HepG2 (cell line): ENCODE data around the gene EEF1AKMT4. TPM values are rescaled to one million over a fixed set of nuclear protein-coding genes. Genes with fewer than 3 reads are reported as not detected.

Experiments
- CCAR2 ChIP-seq: fragments of 200-400 bp; formaldehyde crosslinking; optimal IDR thresholded peaks from 2 replicates; pipeline ENCODE3; 2018; ENCODE audit warnings: low read depth, mild to moderate bottlenecking, low read length, moderate library complexity
- HNRNPLL ChIP-seq: fragments of 200-400 bp; formaldehyde crosslinking; IDR thresholded peaks from 2 replicates; pipeline ENCODE4 v1.6.1; 2017; ENCODE audit warnings: mild to moderate bottlenecking, low read depth, low read length; ENCODE audit not compliant: poor library complexity, severe bottlenecking
- NR2C2 ChIP-seq: sonication (generic); formaldehyde crosslinking; IDR thresholded peaks from 2 replicates; pipeline ENCODE4 v1.4.0; 2020; ENCODE audit warnings: missing genetic modification reagents, mild to moderate bottlenecking, moderate library complexity, borderline replicate concordance
- PAX8 ChIP-seq: sonication (generic); formaldehyde crosslinking; IDR thresholded peaks from 2 replicates; pipeline ENCODE4 v1.8.0; 2022; ENCODE audit warnings: mild to moderate bottlenecking, missing genetic modification reagents, borderline replicate concordance
- SATB2 ChIP-seq: sonication (generic); formaldehyde crosslinking; IDR thresholded peaks from 2 replicates; pipeline ENCODE4 v1.5.0; 2020; ENCODE audit warnings: missing genetic modification reagents
- SRY ChIP-seq: sonication (generic); formaldehyde crosslinking; IDR thresholded peaks from 2 replicates; pipeline ENCODE4 v1.8.0; 2022; ENCODE audit warnings: mild to moderate bottlenecking, missing genetic modification reagents
- ZBTB7B ChIP-seq: sonication (generic); formaldehyde crosslinking; IDR thresholded peaks from 2 replicates; pipeline ENCODE4 v1.4.0; 2020; ENCODE audit warnings: missing genetic modification reagents
- ZNF546 ChIP-seq: sonication (generic); formaldehyde crosslinking; conservative IDR thresholded peaks from 2 replicates; pipeline ENCODE4 v1.8.1; 2023; ENCODE audit warnings: mild to moderate bottlenecking, missing genetic modification reagents
- polyA plus RNA-seq, 8 experiments: library from polyadenylated mRNA; depleted of rRNA in 3 of 8; stranded (reverse) in 7 of 8; unstranded in 1 of 8; fragments of >200 nt; fragmentation: Illumina TruSeq in 4 of 8; extraction: Trizol in 4 of 8; gene quantifications; 2 replicates each; pipeline versions ENCODE4 v1.2.1 to v1.2.3, GENCODE V29; 2011 to 2016; ENCODE audit warnings: low read depth in 4 of 8, missing spikeins in 1 of 8, mixed read lengths in 1 of 8; ENCODE audit not compliant: insufficient read depth in 1 of 8
- total RNA-seq, 5 experiments: library from RNA; depleted of rRNA; stranded (reverse); fragments of >200 nt; fragmentation: Illumina TruSeq; extraction: Trizol; gene quantifications; 2 replicates each; pipeline ENCODE4 v1.2.3, GENCODE V29; 2016; ENCODE audit warnings: low read depth in 1 of 5
- TF ChIP-seq, protein P1 (sequence below): sonication (generic); formaldehyde crosslinking; IDR thresholded peaks from 2 replicates; pipeline ENCODE4 v1.5.1; 2020; ENCODE audit warnings: missing genetic modification reagents, mild to moderate bottlenecking, borderline replicate concordance
- TF ChIP-seq, protein P2 (sequence below): sonication (generic); formaldehyde crosslinking; IDR thresholded peaks from 2 replicates; pipeline ENCODE4 v1.4.0; 2020; ENCODE audit warnings: missing genetic modification reagents, borderline replicate concordance
- TF ChIP-seq, protein P3 (sequence below): IDR thresholded peaks from 2 replicates; pipeline ENCODE4 v1.6.1; 2016; ENCODE audit warnings: mild to moderate bottlenecking, missing biosample characterization, missing genetic modification reagents
- TF ChIP-seq, protein P4 (sequence below): sonication (generic); formaldehyde crosslinking; conservative IDR thresholded peaks from 2 replicates; pipeline ENCODE4 v1.4.0; 2020; ENCODE audit warnings: mild to moderate bottlenecking, missing genetic modification reagents, moderate library complexity
- TF ChIP-seq, protein P5 (sequence below): sonication (generic); formaldehyde crosslinking; IDR thresholded peaks from 2 replicates; pipeline ENCODE4 v1.4.0; 2020; ENCODE audit warnings: missing genetic modification reagents, borderline replicate concordance

EEF1AKMT4 gene
- total and polyA plus RNA-seq, 2 of the 13 experiments (the other 11 are each of a cell fraction or from before 2014, with no cell fraction given), result 13.1 to 15.8 TPM

DNA sequence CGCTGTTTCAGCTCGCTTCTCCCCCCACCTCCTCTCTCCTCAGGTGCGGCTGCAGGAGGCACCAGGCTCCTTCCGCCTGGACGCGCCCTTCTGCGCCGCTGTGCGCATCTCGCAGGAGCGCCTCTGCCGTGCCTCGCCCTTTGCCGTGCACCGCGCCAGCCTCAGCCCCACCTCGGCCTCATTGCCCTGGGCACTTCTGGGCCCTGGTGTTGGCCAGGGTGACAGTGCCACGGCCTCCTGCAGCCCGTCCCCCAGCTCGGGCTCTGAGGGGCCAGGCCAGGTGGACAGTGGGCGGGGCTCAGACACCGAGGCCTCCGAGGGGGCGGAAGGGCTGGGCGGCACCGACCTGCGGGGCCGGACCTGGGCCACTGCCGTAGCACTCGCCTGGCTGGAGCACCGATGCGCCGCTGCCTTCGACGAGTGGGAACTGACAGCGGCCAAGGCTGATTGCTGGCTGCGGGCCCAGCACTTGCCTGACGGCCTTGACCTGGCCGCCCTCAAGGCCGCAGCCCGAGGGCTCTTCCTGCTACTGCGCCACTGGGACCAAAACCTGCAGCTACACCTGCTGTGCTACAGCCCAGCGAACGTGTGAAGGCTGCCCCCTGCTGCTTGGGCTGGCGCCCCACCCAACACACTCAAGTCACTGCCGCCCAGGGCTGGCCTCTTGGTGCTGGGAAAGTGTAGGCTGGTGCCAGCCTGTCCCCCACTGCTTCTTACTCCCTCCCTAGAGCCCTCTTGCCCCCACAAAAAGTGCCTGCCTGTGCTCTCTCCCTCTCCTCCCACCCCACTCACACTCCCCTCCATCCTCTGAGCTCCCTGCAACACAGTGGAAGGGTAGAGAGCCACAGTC, 7.8 kb upstream of the EEF1AKMT4 start (continued):
- TF ChIP-seq ZBTB7B (CRISPR knock-in tag) (peak; percentile 88), HNRNPLL (peak; percentile 69), NR2C2 (CRISPR knock-in tag) (peak; percentile 93), ZNF546 (CRISPR knock-in tag) (peak; percentile 83; the same call in 1 of the 2 replicates), SRY (CRISPR knock-in tag) (no peak), CCAR2 (no peak), SATB2 (CRISPR knock-in tag) (no peak), PAX8 (CRISPR knock-in tag) (0 out of 2 replicates have a peak, but pooled peaks have one; percentile 90)
- TF ChIP-seq, protein P1, sequence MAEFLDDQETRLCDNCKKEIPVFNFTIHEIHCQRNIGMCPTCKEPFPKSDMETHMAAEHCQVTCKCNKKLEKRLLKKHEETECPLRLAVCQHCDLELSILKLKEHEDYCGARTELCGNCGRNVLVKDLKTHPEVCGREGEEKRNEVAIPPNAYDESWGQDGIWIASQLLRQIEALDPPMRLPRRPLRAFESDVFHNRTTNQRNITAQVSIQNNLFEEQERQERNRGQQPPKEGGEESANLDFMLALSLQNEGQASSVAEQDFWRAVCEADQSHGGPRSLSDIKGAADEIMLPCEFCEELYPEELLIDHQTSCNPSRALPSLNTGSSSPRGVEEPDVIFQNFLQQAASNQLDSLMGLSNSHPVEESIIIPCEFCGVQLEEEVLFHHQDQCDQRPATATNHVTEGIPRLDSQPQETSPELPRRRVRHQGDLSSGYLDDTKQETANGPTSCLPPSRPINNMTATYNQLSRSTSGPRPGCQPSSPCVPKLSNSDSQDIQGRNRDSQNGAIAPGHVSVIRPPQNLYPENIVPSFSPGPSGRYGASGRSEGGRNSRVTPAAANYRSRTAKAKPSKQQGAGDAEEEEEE, result 0 out of 2 replicates have a peak, but pooled peaks have one; percentile 91
- TF ChIP-seq, protein P2, sequence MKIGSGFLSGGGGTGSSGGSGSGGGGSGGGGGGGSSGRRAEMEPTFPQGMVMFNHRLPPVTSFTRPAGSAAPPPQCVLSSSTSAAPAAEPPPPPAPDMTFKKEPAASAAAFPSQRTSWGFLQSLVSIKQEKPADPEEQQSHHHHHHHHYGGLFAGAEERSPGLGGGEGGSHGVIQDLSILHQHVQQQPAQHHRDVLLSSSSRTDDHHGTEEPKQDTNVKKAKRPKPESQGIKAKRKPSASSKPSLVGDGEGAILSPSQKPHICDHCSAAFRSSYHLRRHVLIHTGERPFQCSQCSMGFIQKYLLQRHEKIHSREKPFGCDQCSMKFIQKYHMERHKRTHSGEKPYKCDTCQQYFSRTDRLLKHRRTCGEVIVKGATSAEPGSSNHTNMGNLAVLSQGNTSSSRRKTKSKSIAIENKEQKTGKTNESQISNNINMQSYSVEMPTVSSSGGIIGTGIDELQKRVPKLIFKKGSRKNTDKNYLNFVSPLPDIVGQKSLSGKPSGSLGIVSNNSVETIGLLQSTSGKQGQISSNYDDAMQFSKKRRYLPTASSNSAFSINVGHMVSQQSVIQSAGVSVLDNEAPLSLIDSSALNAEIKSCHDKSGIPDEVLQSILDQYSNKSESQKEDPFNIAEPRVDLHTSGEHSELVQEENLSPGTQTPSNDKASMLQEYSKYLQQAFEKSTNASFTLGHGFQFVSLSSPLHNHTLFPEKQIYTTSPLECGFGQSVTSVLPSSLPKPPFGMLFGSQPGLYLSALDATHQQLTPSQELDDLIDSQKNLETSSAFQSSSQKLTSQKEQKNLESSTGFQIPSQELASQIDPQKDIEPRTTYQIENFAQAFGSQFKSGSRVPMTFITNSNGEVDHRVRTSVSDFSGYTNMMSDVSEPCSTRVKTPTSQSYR (CRISPR knock-in tag), result 0 out of 2 replicates have a peak, but pooled peaks have one; percentile 24
- TF ChIP-seq, protein P3, sequence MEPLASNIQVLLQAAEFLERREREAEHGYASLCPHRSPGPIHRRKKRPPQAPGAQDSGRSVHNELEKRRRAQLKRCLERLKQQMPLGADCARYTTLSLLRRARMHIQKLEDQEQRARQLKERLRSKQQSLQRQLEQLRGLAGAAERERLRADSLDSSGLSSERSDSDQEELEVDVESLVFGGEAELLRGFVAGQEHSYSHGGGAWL (CRISPR knock-in tag), result peak; percentile 27; the same call in 1 of the 2 replicates
- TF ChIP-seq, protein P4, sequence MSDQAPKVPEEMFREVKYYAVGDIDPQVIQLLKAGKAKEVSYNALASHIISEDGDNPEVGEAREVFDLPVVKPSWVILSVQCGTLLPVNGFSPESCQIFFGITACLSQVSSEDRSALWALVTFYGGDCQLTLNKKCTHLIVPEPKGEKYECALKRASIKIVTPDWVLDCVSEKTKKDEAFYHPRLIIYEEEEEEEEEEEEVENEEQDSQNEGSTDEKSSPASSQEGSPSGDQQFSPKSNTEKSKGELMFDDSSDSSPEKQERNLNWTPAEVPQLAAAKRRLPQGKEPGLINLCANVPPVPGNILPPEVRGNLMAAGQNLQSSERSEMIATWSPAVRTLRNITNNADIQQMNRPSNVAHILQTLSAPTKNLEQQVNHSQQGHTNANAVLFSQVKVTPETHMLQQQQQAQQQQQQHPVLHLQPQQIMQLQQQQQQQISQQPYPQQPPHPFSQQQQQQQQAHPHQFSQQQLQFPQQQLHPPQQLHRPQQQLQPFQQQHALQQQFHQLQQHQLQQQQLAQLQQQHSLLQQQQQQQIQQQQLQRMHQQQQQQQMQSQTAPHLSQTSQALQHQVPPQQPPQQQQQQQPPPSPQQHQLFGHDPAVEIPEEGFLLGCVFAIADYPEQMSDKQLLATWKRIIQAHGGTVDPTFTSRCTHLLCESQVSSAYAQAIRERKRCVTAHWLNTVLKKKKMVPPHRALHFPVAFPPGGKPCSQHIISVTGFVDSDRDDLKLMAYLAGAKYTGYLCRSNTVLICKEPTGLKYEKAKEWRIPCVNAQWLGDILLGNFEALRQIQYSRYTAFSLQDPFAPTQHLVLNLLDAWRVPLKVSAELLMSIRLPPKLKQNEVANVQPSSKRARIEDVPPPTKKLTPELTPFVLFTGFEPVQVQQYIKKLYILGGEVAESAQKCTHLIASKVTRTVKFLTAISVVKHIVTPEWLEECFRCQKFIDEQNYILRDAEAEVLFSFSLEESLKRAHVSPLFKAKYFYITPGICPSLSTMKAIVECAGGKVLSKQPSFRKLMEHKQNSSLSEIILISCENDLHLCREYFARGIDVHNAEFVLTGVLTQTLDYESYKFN (CRISPR knock-in tag), result peak; percentile 88
- TF ChIP-seq, protein P5, sequence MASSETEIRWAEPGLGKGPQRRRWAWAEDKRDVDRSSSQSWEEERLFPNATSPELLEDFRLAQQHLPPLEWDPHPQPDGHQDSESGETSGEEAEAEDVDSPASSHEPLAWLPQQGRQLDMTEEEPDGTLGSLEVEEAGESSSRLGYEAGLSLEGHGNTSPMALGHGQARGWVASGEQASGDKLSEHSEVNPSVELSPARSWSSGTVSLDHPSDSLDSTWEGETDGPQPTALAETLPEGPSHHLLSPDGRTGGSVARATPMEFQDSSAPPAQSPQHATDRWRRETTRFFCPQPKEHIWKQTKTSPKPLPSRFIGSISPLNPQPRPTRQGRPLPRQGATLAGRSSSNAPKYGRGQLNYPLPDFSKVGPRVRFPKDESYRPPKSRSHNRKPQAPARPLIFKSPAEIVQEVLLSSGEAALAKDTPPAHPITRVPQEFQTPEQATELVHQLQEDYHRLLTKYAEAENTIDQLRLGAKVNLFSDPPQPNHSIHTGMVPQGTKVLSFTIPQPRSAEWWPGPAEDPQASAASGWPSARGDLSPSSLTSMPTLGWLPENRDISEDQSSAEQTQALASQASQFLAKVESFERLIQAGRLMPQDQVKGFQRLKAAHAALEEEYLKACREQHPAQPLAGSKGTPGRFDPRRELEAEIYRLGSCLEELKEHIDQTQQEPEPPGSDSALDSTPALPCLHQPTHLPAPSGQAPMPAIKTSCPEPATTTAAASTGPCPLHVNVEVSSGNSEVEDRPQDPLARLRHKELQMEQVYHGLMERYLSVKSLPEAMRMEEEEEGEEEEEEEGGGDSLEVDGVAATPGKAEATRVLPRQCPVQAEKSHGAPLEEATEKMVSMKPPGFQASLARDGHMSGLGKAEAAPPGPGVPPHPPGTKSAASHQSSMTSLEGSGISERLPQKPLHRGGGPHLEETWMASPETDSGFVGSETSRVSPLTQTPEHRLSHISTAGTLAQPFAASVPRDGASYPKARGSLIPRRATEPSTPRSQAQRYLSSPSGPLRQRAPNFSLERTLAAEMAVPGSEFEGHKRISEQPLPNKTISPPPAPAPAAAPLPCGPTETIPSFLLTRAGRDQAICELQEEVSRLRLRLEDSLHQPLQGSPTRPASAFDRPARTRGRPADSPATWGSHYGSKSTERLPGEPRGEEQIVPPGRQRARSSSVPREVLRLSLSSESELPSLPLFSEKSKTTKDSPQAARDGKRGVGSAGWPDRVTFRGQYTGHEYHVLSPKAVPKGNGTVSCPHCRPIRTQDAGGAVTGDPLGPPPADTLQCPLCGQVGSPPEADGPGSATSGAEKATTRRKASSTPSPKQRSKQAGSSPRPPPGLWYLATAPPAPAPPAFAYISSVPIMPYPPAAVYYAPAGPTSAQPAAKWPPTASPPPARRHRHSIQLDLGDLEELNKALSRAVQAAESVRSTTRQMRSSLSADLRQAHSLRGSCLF (CRISPR knock-in tag), result no peak
